A549 (cell line): ENCODE measurements around the gene SMIM15. TPM values are rescaled to one million over a fixed set of nuclear protein-coding genes. Genes with fewer than 3 reads are reported as not detected.

ENCODE experiments used
- ATAC-seq, 2 experiments: fragments of 200-7000 bp in 1 of 2; fragments of >200 bp in 1 of 2; cut with Nextera tagmentation in 1 of 2; cut with Tn5 transposase in 1 of 2; 3 replicates each; pipeline versions ENCODE4 v1.8.0 to v1.9.1; 2018 to 2020; ENCODE audit warnings: mild to moderate bottlenecking in 1 of 2, moderate library complexity in 1 of 2
- CTCF ChIA-PET: fragments of 300-600 bp; sonication (Branson Sonifier 250); formaldehyde crosslinking; extraction: SDS; loops from one replicate; lab custom pipeline; 2021; ENCODE audit warnings: antibody characterized with exemption, inconsistent platforms; lab: Yijun Ruan, JAX
- POLR2A ChIA-PET: fragments of 350-600 bp; formaldehyde crosslinking; extraction: SDS; loops from one replicate; lab custom pipeline; 2021; ENCODE audit warnings: antibody characterized with exemption, inconsistent platforms; lab: Yijun Ruan, JAX
- DNase-seq, 2 experiments: peaks; one replicate each; pipeline versions ENCODE4 v3.0.0 to v3.0.0-alpha.2; 2011 to 2016; ENCODE audit warnings: low read depth in 1 of 2, low spot score in 1 of 2
- FAIRE-seq: peaks from 2 replicates; lab custom pipeline; 2011; peaks lifted over from hg19 to GRCh38; lab: Jason Lieb, UNC
- H3K27ac ChIP-seq, 2 experiments: fragments of >200 bp; sonication (Bioruptor Twin); formaldehyde crosslinking; 3 replicates each; pipeline ENCODE4 v1.5.1; 2016 to 2017
- H3K4me1 ChIP-seq: fragments of >200 bp; sonication (Bioruptor Twin); formaldehyde crosslinking; 3 replicates; pipeline ENCODE4 v1.6.1; 2016
- H3K4me2 ChIP-seq: fragments of >200 bp; sonication (Bioruptor Twin); formaldehyde crosslinking; 3 replicates; pipeline ENCODE4 v1.6.1; 2016
- H3K4me3 ChIP-seq: fragments of >200 bp; sonication (Bioruptor Twin); formaldehyde crosslinking; 3 replicates; pipeline ENCODE4 v1.5.1; 2016
- H3K9me3 ChIP-seq: fragments of >200 bp; sonication (Bioruptor Twin); formaldehyde crosslinking; 3 replicates; pipeline ENCODE4 v1.6.1; 2016
- CBX2 ChIP-seq: fragments of 200-600 bp; sonication (generic); IDR thresholded peaks from 2 replicates; pipeline ENCODE4 v1.6.1; 2016; ENCODE audit warnings: low read depth, mild to moderate bottlenecking, borderline replicate concordance
- CHD2 ChIP-seq: fragments of 150-350 bp; IDR thresholded peaks from 2 replicates; pipeline ENCODE4 v1.6.1; 2014; ENCODE audit warnings: low read length; ENCODE audit not compliant: partially characterized antibody
- CHD4 ChIP-seq: fragments of 200-600 bp; sonication (generic); IDR thresholded peaks from 2 replicates; pipeline ENCODE4 v1.6.1; 2016; ENCODE audit warnings: antibody characterized with exemption, mild to moderate bottlenecking, borderline replicate concordance
- EHF ChIP-seq: fragments of 250-450 bp; sonication (Bioruptor Pico); IDR thresholded peaks from 2 replicates; pipeline ENCODE4 v1.5.0; 2020; ENCODE audit warnings: mild to moderate bottlenecking
- EHMT2 ChIP-seq: fragments of 200-600 bp; sonication (generic); IDR thresholded peaks from 2 replicates; pipeline ENCODE4 v1.6.1; 2016; ENCODE audit warnings: antibody characterized with exemption, low read depth, mild to moderate bottlenecking, moderate library complexity
- EP300 ChIP-seq, 2 experiments: fragments of >200 bp; sonication (Bioruptor Twin); formaldehyde crosslinking; IDR thresholded peaks; 2 replicates in 1 of 2; 3 replicates in 1 of 2; pipeline ENCODE4 v1.6.1; 2016 to 2017
- FOSL2 ChIP-seq, 2 experiments: fragments of 450-650 bp in 1 of 2; fragments of >200 bp in 1 of 2; sonication (Bioruptor Twin) in 1 of 2; formaldehyde crosslinking; IDR thresholded peaks; 2 replicates each; pipeline versions ENCODE4 v1.5.0 to v1.6.1; 2016 to 2020; ENCODE audit warnings: mild to moderate bottlenecking in 1 of 2, moderate library complexity in 1 of 2
- GATA3 ChIP-seq: IDR thresholded peaks from 2 replicates; pipeline ENCODE4 v1.6.1; 2012; ENCODE audit warnings: borderline replicate concordance
- JUN ChIP-seq, 2 experiments: fragments of >200 bp; sonication (Bioruptor Twin); formaldehyde crosslinking; IDR thresholded peaks; 2 replicates in 1 of 2; 3 replicates in 1 of 2; pipeline ENCODE4 v1.6.1; 2016 to 2017
- KDM1A ChIP-seq: fragments of 200-600 bp; sonication (generic); IDR thresholded peaks from 2 replicates; pipeline ENCODE4 v1.6.1; 2016; ENCODE audit warnings: low read depth, mild to moderate bottlenecking
- KDM5A ChIP-seq: fragments of 200-600 bp; sonication (generic); IDR thresholded peaks from 2 replicates; pipeline ENCODE4 v1.6.1; 2016; ENCODE audit warnings: antibody characterized with exemption, mild to moderate bottlenecking
- MAFK ChIP-seq: fragments of 450-650 bp; IDR thresholded peaks from 2 replicates; pipeline ENCODE4 v1.6.1; 2014; ENCODE audit not compliant: partially characterized antibody
- NFE2L2 ChIP-seq: fragments of 150-350 bp; conservative IDR thresholded peaks from 2 replicates; pipeline ENCODE4 v1.6.1; 2014; ENCODE audit warnings: low read length
- PBX3 ChIP-seq: IDR thresholded peaks from 2 replicates; pipeline ENCODE4 v1.6.1; 2012
- PHF8 ChIP-seq: fragments of 200-600 bp; sonication (generic); IDR thresholded peaks from 2 replicates; pipeline ENCODE4 v1.6.1; 2016; ENCODE audit warnings: low read depth, mild to moderate bottlenecking, antibody characterized with exemption, moderate library complexity, borderline replicate concordance
- POLR2AphosphoS2 ChIP-seq: conservative IDR thresholded peaks from 2 replicates; pipeline ENCODE4 v1.6.1; 2012; ENCODE audit warnings: low read length, improper control_type of control experiment, inconsistent platforms
- RCOR1 ChIP-seq: fragments of 150-350 bp; IDR thresholded peaks from 2 replicates; pipeline ENCODE4 v1.6.1; 2014; ENCODE audit warnings: antibody characterized with exemption, low read length, low read depth
- SREBF2 ChIP-seq: fragments of 450-650 bp; IDR thresholded peaks from 2 replicates; pipeline ENCODE4 v1.6.1; 2014; ENCODE audit warnings: mild to moderate bottlenecking, moderate library complexity
- ZFP36 ChIP-seq: fragments of 450-650 bp; IDR thresholded peaks from 2 replicates; pipeline ENCODE4 v1.6.1; 2014; ENCODE audit warnings: borderline replicate concordance; ENCODE audit not compliant: partially characterized antibody
- ZNF302 ChIP-seq: fragments of 250-450 bp; sonication (Bioruptor Pico); IDR thresholded peaks from 2 replicates; pipeline ENCODE4 v1.9.0; 2021; ENCODE audit warnings: inconsistent platforms, mild to moderate bottlenecking, moderate library complexity
- ZSCAN20 ChIP-seq: fragments of 250-450 bp; sonication (Bioruptor Pico); IDR thresholded peaks from 2 replicates; pipeline ENCODE4 v1.8.0; 2022; ENCODE audit warnings: mild to moderate bottlenecking, moderate library complexity
- WGBS: methylation state at CpG from one replicate; pipeline ENCODE4 v1.1.6; 2017; ENCODE audit errors: missing lambda C conversion rate; 5-methylcytosine and 5-hydroxymethylcytosine counted together
- polyA plus RNA-seq, 4 experiments: library from polyadenylated mRNA; depleted of rRNA in 3 of 4; stranded (reverse); fragments of >200 nt; fragmentation: RNase III in 1 of 4; extraction: RNeasy Plus Mini Kit Qiagen cat#74134 plus additional on column Dnase treatment in 1 of 4; gene quantifications; 2 replicates in 3 of 4; 3 replicates in 1 of 4; pipeline ENCODE4 v1.2.3, GENCODE V29; 2011 to 2017
- TF ChIP-seq, protein P1 (sequence below): IDR thresholded peaks from 2 replicates; pipeline ENCODE4 v1.6.1; 2012

The SMIM15 gene
- polyA plus RNA-seq, 2 of the 4 experiments (the other 2 are of a cell fraction) = 58.0 to 131 TPM

DNA sequence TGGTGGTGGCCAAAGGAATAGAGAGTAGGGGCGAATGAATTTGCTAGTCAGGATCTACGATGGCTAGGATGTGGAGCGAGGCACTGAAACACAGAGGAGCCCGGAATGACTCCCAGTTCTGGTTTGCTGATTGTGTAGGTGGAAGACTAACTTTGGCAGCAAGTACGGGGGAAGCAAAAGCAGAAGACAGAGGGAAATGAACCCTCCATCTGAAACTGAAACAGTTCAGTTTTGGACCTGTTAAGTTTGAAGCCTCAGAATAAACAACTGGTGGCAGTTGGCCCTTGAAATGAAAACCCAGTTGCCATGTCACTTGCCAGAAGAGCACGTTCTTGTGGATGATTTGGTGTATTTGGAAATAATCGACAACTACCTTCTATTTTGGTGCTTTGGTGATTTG, 15.4 kb upstream of the SMIM15 start:
- no peak overlapping the region for H3K27ac ChIP-seq
- no peak overlapping the region for H3K4me3 ChIP-seq
- TF ChIP-seq NFE2L2 (no peak), PBX3 (no peak), CHD2 (no peak), POLR2AphosphoS2 (no peak)
- FAIRE-seq (no peak), ATAC-seq (no peak), DNase-seq (no peak)
- H3K4me1 ChIP-seq = no peaks in the 10 kb centered on the region
- no peak overlapping the region for H3K4me2 ChIP-seq
- CTCF ChIA-PET = no interaction called here
- H3K9me3 ChIP-seq = no peaks in the 10 kb centered on the region
- POLR2A ChIA-PET = no interaction called here
- WGBS = 85% methylated on average over 7 of the region's 7 CpGs

DNA sequence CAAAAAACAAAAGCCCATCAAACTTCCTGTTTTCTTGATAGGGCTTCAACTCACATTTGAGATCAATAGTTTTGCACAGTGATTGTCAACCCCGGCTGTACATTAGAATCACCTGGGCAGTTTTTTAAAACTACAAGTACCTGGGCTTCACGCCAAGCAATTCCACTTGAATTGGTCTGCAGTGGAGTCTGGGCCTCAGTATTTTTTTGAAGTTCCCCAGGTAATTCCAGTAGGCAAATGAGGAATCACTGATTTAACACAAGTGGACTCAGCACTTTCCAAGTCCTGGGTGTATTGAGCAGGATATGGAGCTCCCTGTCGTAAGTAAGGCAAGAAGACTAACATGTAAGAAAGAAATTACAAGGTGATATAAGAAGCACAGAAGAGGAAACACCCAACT, 14.8 kb upstream of the SMIM15 start:
- no peak for TF ChIP-seq EP300 (IDR thresholded peaks at IDR 0.05)
- TF ChIP-seq, protein P1, sequence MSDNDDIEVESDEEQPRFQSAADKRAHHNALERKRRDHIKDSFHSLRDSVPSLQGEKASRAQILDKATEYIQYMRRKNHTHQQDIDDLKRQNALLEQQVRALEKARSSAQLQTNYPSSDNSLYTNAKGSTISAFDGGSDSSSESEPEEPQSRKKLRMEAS = no peak
- no peak for TF ChIP-seq MAFK
- no peak for TF ChIP-seq ZFP36
- no peak for TF ChIP-seq RCOR1
- TF ChIP-seq CHD2 = no peak
- TF ChIP-seq PBX3 = no peak
- TF ChIP-seq EHF (CRISPR knock-in tag) = no peak
- no peak for TF ChIP-seq ZSCAN20 (CRISPR knock-in tag)
- no peak for TF ChIP-seq FOSL2 (IDR thresholded peaks at IDR 0.05)
- no peak for TF ChIP-seq FOSL2 (CRISPR knock-in tag; IDR thresholded peaks at IDR 0.05)
- TF ChIP-seq KDM1A = no peak
- TF ChIP-seq PHF8 = no peak
- TF ChIP-seq ZNF302 (CRISPR knock-in tag) = no peak
- TF ChIP-seq CHD4 = no peak
- no peak for TF ChIP-seq CBX2
- no peak for TF ChIP-seq SREBF2
- no peak for TF ChIP-seq EHMT2
- no peak for TF ChIP-seq KDM5A
- no peak for TF ChIP-seq JUN (IDR thresholded peaks at IDR 0.05)
- WGBS = 92% methylated on average over 3 of the region's 3 CpGs
- Histone ChIP-seq H3K4me3 (no peak overlapping the region), H3K27ac (no peak overlapping the region), H3K4me1 (no peaks in the 10 kb centered on the region), H3K4me2 (no peak overlapping the region), H3K9me3 (no peaks in the 10 kb centered on the region)
- FAIRE-seq = no peak
- ChIA-PET POLR2A (no interaction called here), CTCF (interaction anchor here (1.4 kb wide), 1 partner anchor 482 kb away, joined by 3 read pairs; no protein-coding TSS in a partner anchor)
- ATAC-seq = no peak
- no peak for DNase-seq

- WGBS = 90% methylated on average over 3 of the region's 3 CpGs
- H3K27ac ChIP-seq = no peak overlapping the region
- no peak for FAIRE-seq
- no peak for DNase-seq
- no peak for ATAC-seq
- no peak for TF ChIP-seq GATA3
- TF ChIP-seq, protein P1 = no peak
- no peak overlapping the region for H3K4me2 ChIP-seq
- no peaks in the 10 kb centered on the region for H3K9me3 ChIP-seq
- POLR2A ChIA-PET = no interaction called here
- CTCF ChIA-PET = interaction anchor here (1.4 kb wide), 1 partner anchor 482 kb away, joined by 3 read pairs; no protein-coding TSS in a partner anchor
- no peak overlapping the region for H3K4me3 ChIP-seq
- H3K4me1 ChIP-seq = no peaks in the 10 kb centered on the region
These were observed 14.4 kb upstream of the SMIM15 start for GRCh38 chr5:61176631-61177030.
